ENCODE measurements around the gene ATPAF2. TPM values are rescaled to one million over a fixed set of nuclear protein-coding genes. Genes with fewer than 3 reads are reported as not detected.

Gene ATPAF2
- total RNA-seq, 4 donors from 2014 or later: 8.3 to 19.9 (median 12.3) TPM

GRCh38 chr17:17976931-17977570 lies 61.9 kb downstream of the ATPAF2 start:
- H3K27ac ChIP-seq: no peak overlapping the region
- no peak for ATAC-seq
- H3K27me3 ChIP-seq: no peaks in the 10 kb centered on the region
- H3K4me3 ChIP-seq: no peak overlapping the region
- no peaks in the 10 kb centered on the region for H3K36me3 ChIP-seq
- TF ChIP-seq POLR2AphosphoS5 (IDR thresholded peaks at IDR 0.05): no peak
- TF ChIP-seq EP300 (IDR thresholded peaks at IDR 0.05): no peak
- no peak for TF ChIP-seq POLR2A (IDR thresholded peaks at IDR 0.05)
- no peak for TF ChIP-seq CTCF (IDR thresholded peaks at IDR 0.05)
- 63 to 65% methylated on average over 2 to 5 of the region's 10 CpGs for WGBS, 2 donors (ENCODE audit: low coverage in 1 of 2)
- peaks cover 0 to 8% (median 0%) of the 10 kb centered on the region in 3 donors for H3K4me1 ChIP-seq
- H3K9me3 ChIP-seq: no peaks in the 10 kb centered on the region

GRCh38 chr17:17975436-17975835 lies 63.5 kb downstream of the ATPAF2 start:
- Histone ChIP-seq H3K4me1 (peaks cover 2 to 22% (median 10%) of the 10 kb centered on the region in 3 donors), H3K4me3 (no peak overlapping the region), H3K9me3 (no peaks in the 10 kb centered on the region), H3K27ac (no peak overlapping the region), H3K27me3 (no peaks in the 10 kb centered on the region), H3K36me3 (no peaks in the 10 kb centered on the region)
- WGBS, 2 donors (ENCODE audit: low coverage in 1 of 2): 65 to 70% methylated on average over 4 to 7 of the region's 8 CpGs
- ATAC-seq: no peak
- TF ChIP-seq CTCF (IDR thresholded peaks at IDR 0.05) (no peak), POLR2A (IDR thresholded peaks at IDR 0.05) (no peak), EP300 (IDR thresholded peaks at IDR 0.05) (no peak), POLR2AphosphoS5 (IDR thresholded peaks at IDR 0.05) (no peak)

- peak overlapping the region; percentile 34 to 59 for H3K4me3 ChIP-seq
- peak overlapping the region in 3 of 4 donors; percentile 55 to 74 (median 61) for H3K27ac ChIP-seq
- TF ChIP-seq CTCF (IDR thresholded peaks at IDR 0.05): no peak
- no peak for TF ChIP-seq POLR2A (IDR thresholded peaks at IDR 0.05)
- no peak for TF ChIP-seq EP300 (IDR thresholded peaks at IDR 0.05)
- no peak for TF ChIP-seq POLR2AphosphoS5 (IDR thresholded peaks at IDR 0.05)
- H3K36me3 ChIP-seq: no peaks in the 10 kb centered on the region
- H3K4me1 ChIP-seq: peaks cover 2 to 48% (median 13%) of the 10 kb centered on the region in 3 donors
- no peaks in the 10 kb centered on the region for H3K27me3 ChIP-seq
- ATAC-seq: no peak
- 0 to 2% methylated on average over 9 to 13 of the region's 13 CpGs for WGBS, 2 donors (ENCODE audit: low coverage in 1 of 2)
- no peaks in the 10 kb centered on the region for H3K9me3 ChIP-seq
Measured at GRCh38 chr17:17972952-17973254, 66.1 kb downstream of the ATPAF2 start.

GRCh38 chr17:17972126-17972951 lies 66.6 kb downstream of the ATPAF2 start, which contains the start of the genes DRC3 and TOM1L2:
Gene DRC3 (plus strand): TSS chr17:17972862. CDS start chr17:17977599, 4,737 bp downstream.
Gene TOM1L2 (minus strand): TSS chr17:17972400. CDS start chr17:17972313, 87 bp downstream.
- TF ChIP-seq POLR2A (IDR thresholded peaks at IDR 0.05) (peak; percentile 78 to 81), POLR2AphosphoS5 (IDR thresholded peaks at IDR 0.05) (peak; percentile 86), CTCF (IDR thresholded peaks at IDR 0.05) (peak in 3 of 4 experiments; percentile 25 to 43 (median 26)), EP300 (IDR thresholded peaks at IDR 0.05) (no peak)
- no peaks in the 10 kb centered on the region for H3K9me3 ChIP-seq
- no peaks in the 10 kb centered on the region for H3K36me3 ChIP-seq
- peak; percentile 98 for ATAC-seq
- 0% methylated on average over 13 of the region's 59 CpGs; no CpG with 5 or more reads in 1 of the 2 donors for WGBS, 2 donors (ENCODE audit: low coverage in 1 of 2)
- H3K4me3 ChIP-seq: peak within 1 kb of the TSS; percentile 64 to 75
- H3K27me3 ChIP-seq: no peaks in the 10 kb centered on the region
- H3K4me1 ChIP-seq: peaks cover 2 to 53% (median 13%) of the 10 kb centered on the region in 3 donors
- H3K27ac ChIP-seq: peak within 1 kb of the TSS; percentile 84 to 98 (median 94)

All from gastroesophageal sphincter (tissue), 4 donors.